Skeletal muscle tissue (tissue), 4 donors: ENCODE results near the gene GDI1. TPM values are rescaled to one million over a fixed set of nuclear protein-coding genes. Genes with fewer than 3 reads are reported as not detected.
"Not testable (repeated sequence)": the region's sequence is repeated elsewhere in the genome, so short reads cannot be mapped to it uniquely, and the experiment has no call there.

Experiments used
- H3K27ac ChIP-seq: one replicate; pipeline ENCODE4 v1.7.0; 2013; ENCODE audit warnings: mild to moderate bottlenecking, low read depth, low read length, inconsistent platforms
- H3K27me3 ChIP-seq, 3 donors: one replicate each; pipeline ENCODE4 v1.7.0; 2013; ENCODE audit warnings: low read length in 3 of 3; ENCODE audit not compliant: control insufficient read depth in 3 of 3, insufficient read depth in 3 of 3
- H3K36me3 ChIP-seq, 3 donors: one replicate each; pipeline ENCODE4 v1.7.0; 2013; ENCODE audit warnings: low read length in 3 of 3; ENCODE audit not compliant: control insufficient read depth in 3 of 3, insufficient read depth in 3 of 3
- H3K4me1 ChIP-seq, 3 donors: one replicate each; pipeline ENCODE4 v1.7.0; 2013; ENCODE audit warnings: low read length in 3 of 3, mild to moderate bottlenecking in 3 of 3; ENCODE audit not compliant: control insufficient read depth in 3 of 3, insufficient read depth in 3 of 3
- H3K4me3 ChIP-seq, 3 donors: one replicate each; pipeline ENCODE4 v1.7.0; 2013; ENCODE audit warnings: low read length in 3 of 3
- H3K9ac ChIP-seq, 3 donors: one replicate each; pipeline ENCODE4 v1.7.0; 2013; ENCODE audit warnings: low read length in 3 of 3, mild to moderate bottlenecking in 3 of 3, moderate library complexity in 2 of 3, low read depth in 1 of 3
- H3K9me3 ChIP-seq, 3 donors: one replicate each; pipeline ENCODE4 v1.7.0; 2013; ENCODE audit warnings: low read length in 3 of 3; ENCODE audit not compliant: control insufficient read depth in 3 of 3
- total RNA-seq: library from RNA; depleted of rRNA; stranded (reverse); fragments of >200 nt; gene quantifications from one replicate; pipeline ENCODE4 v1.2.3, GENCODE V29; 2014
- donor health status: Osteomylitis.

GDI1 gene
- total RNA-seq, 1 donor from 2014 or later: 35.5 TPM

DNA sequence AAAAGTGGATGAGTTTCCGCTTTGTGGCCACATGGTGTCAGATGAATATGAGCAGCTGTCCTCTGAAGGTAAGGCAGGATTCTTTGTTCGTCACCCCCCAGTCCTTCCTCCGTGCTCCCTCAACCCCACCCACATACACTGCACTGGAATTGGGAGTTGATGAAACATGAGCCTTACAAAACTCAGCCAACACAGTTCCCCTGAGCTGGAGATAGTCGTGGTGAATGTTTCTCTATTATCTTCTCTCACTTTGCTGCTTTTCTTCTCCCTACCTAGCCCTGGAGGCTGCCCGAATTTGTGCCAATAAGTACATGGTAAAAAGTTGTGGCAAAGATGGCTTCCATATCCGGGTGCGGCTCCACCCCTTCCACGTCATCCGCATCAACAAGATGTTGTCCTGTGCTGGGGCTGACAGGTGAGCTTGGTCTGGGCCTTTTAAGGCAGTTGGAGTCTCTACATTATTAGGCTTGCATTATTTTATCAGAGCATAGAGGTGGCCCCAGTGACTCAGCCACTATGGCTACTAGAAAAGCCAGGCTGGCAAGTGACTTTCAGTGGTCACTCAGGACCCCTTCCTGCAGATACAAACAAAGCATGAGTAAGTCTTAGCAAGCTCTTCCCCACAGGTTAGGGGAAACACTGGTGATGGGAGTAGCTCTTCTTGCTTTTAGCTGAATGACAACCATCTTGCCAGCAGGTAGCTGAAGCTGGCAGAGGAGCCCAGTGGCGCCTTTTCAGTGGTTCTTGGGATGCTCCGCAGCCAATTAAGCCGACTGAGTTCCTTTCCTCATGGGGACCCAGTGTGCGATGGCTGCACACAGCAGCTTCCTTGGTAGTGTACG lies 37.2 kb upstream of the GDI1 start:
- H3K27me3 ChIP-seq: no peaks in the 10 kb centered on the region
- peak overlapping the region; percentile 74 to 91 (median 89) for H3K4me3 ChIP-seq
- peak overlapping the region; percentile 97 for H3K27ac ChIP-seq

GRCh38 chrX:154400369-154400817 lies 36.6 kb upstream of the GDI1 start:
- not testable (repeated sequence) for H3K27me3 ChIP-seq, H3K27ac ChIP-seq, H3K9me3 ChIP-seq, H3K9ac ChIP-seq
- H3K4me1 ChIP-seq: peaks cover 18 to 29% (median 25%) of the 10 kb centered on the region in 3 donors
- H3K4me3 ChIP-seq: peak overlapping the region in 2 of 3 donors; percentile 29 to 39
- H3K36me3 ChIP-seq: peaks cover 18 to 28% (median 27%) of the 10 kb centered on the region in 3 donors

More for the DNA sequence above, 37.2 kb upstream of the GDI1 start:
- peaks cover 18 to 29% (median 25%) of the 10 kb centered on the region in 3 donors for H3K4me1 ChIP-seq
- H3K9me3 ChIP-seq: no peaks in the 10 kb centered on the region
- H3K9ac ChIP-seq: peak overlapping the region; percentile 86 to 99 (median 97)
- H3K36me3 ChIP-seq: peaks cover 18 to 27% (median 23%) of the 10 kb centered on the region in 3 donors

- H3K27ac ChIP-seq: no peak overlapping the region
These were observed 35.7 kb upstream of the GDI1 start for GRCh38 chrX:154401045-154401799.

DNA sequence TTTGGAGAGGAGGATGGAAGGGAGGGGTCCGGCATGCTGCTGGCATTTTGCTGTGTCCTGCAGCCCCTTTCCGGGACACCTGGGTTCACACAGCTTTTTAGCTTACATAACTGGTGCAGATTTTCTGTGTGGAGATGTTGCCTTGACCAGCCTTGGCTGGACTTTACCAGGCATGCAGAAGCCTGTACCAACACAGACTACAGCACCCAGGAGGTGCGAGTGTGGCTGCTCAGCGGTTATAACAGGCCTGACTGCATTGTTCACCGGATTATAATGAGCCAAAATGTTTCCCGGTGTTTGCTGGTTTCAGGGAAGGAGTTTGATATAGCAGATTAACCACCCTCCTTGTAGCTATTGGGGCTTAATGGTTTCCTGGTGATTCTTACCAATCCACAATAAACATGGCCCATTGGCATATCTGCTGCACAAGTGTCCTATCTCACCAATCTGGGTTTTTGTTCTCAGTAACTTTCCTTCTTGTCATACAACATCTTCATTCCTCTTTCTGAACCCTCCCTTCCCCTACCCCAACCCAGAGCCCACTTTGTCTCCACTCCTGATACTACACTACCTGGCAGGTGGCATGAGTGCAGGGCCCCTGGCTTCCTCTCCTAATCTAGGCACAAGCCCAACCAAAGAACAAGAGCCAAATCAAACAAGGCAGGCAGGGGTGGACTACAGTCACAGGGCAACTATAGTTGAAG lies 34.9 kb upstream of the GDI1 start:
- Histone ChIP-seq H3K36me3 (peaks cover 18 to 28% (median 27%) of the 10 kb centered on the region in 3 donors), H3K9me3 (no peaks in the 10 kb centered on the region), H3K27ac (no peak overlapping the region), H3K4me3 (no peak overlapping the region), H3K4me1 (peaks cover 16 to 26% (median 24%) of the 10 kb centered on the region in 3 donors), H3K9ac (no peak overlapping the region), H3K27me3 (no peaks in the 10 kb centered on the region)

More at GRCh38 chrX:154401045-154401799, 35.7 kb upstream of the GDI1 start:
- Histone ChIP-seq H3K4me3 (no peak overlapping the region), H3K36me3 (peaks cover 18 to 28% (median 27%) of the 10 kb centered on the region in 3 donors), H3K9ac (no peak overlapping the region), H3K9me3 (no peaks in the 10 kb centered on the region), H3K4me1 (peaks cover 18 to 29% (median 25%) of the 10 kb centered on the region in 3 donors), H3K27me3 (no peaks in the 10 kb centered on the region)

- Histone ChIP-seq H3K4me1 (peaks cover 15 to 24% (median 23%) of the 10 kb centered on the region in 3 donors), H3K36me3 (peaks cover 18 to 28% (median 27%) of the 10 kb centered on the region in 3 donors), H3K9me3 (no peaks in the 10 kb centered on the region), H3K4me3 (no peak overlapping the region), H3K27ac (no peak overlapping the region), H3K9ac (no peak overlapping the region), H3K27me3 (no peaks in the 10 kb centered on the region)
These were observed 34.3 kb upstream of the GDI1 start for GRCh38 chrX:154402622-154403127.

GRCh38 chrX:154403192-154403591 lies 33.8 kb upstream of the GDI1 start:
- Histone ChIP-seq H3K27ac (no peak overlapping the region), H3K9me3 (no peaks in the 10 kb centered on the region), H3K4me3 (no peak overlapping the region), H3K9ac (peak overlapping the region in 1 of 3 donors; percentile 40), H3K4me1 (peaks cover 15 to 24% (median 23%) of the 10 kb centered on the region in 3 donors), H3K36me3 (peaks cover 18 to 28% (median 27%) of the 10 kb centered on the region in 3 donors), H3K27me3 (no peaks in the 10 kb centered on the region)

- Histone ChIP-seq H3K27ac (no peak overlapping the region), H3K4me1 (peaks cover 19 to 25% (median 24%) of the 10 kb centered on the region in 3 donors), H3K36me3 (peaks cover 18 to 28% (median 27%) of the 10 kb centered on the region in 3 donors), H3K27me3 (no peaks in the 10 kb centered on the region), H3K9ac (no peak overlapping the region), H3K4me3 (no peak overlapping the region), H3K9me3 (no peaks in the 10 kb centered on the region)
These were observed 33.1 kb upstream of the GDI1 start for GRCh38 chrX:154403858-154404257.

DNA sequence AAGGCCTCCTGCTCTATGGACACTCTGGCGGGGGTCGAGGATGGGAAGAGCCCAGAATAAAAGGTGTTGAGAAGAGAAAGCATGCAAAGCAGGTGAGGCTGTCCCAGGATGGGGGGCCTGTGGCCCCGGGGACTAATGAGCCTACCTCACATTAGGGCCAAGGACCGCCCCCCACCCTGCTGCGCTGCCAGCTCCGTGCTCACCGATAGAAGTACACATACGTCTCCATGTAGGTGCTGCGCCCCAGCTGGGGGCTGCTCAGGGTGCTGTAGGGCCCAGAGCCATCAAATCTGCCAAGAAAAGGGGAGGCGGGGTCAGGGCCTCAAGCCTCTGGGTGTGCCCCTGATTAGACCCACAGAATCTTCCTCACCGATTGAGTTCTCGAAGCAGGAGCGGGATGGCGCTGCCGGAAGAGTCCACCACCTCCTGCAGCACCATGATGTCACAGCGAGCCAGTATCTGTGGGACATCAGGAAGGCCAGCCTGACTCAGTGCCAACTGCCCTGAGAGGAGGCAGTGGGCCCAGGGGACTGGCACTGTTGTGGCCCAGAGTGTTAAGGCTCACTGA lies 32.2 kb upstream of the GDI1 start:
- Histone ChIP-seq H3K9ac (no peak overlapping the region), H3K27ac (no peak overlapping the region), H3K4me3 (no peak overlapping the region), H3K36me3 (peaks cover 12 to 21% (median 21%) of the 10 kb centered on the region in 3 donors), H3K4me1 (peaks cover 15 to 24% (median 22%) of the 10 kb centered on the region in 3 donors), H3K9me3 (no peaks in the 10 kb centered on the region), H3K27me3 (no peaks in the 10 kb centered on the region)

GRCh38 chrX:154408659-154409221 lies 28.2 kb upstream of the GDI1 start:
- Histone ChIP-seq H3K27ac (peak overlapping the region; percentile 95), H3K36me3 (peaks cover 0 to 14% (median under 1%) of the 10 kb centered on the region in 3 donors), H3K4me3 (peak overlapping the region; percentile 65 to 73 (median 69)), H3K9me3 (no peaks in the 10 kb centered on the region), H3K27me3 (no peaks in the 10 kb centered on the region), H3K4me1 (peaks cover 18 to 21% (median 19%) of the 10 kb centered on the region in 3 donors), H3K9ac (peak overlapping the region; percentile 72 to 88 (median 80))
